GM13976 (cell line): ENCODE measurements around the gene REEP3.

Experiments
- DNase-seq: peaks from one replicate; pipeline ENCODE4 v3.0.0; 2012; ENCODE audit warnings: low spot score
- in situ Hi-C: fragments of 300-500 bp; cut with MboI; formaldehyde crosslinking; loops from one replicate; pipeline ENCODE4 v1.12.0; 2022; ENCODE audit warnings: low sequenced_read_pairs, mixed read lengths, inconsistent platforms; ENCODE audit not compliant: unreplicated experiment
- TF ChIP-seq, protein P1 (sequence below): IDR thresholded peaks from 2 replicates; pipeline ENCODE4 v1.5.1; 2012; ENCODE audit warnings: borderline replicate concordance, mild to moderate bottlenecking; ENCODE audit not compliant: insufficient read depth; ENCODE audit errors: extremely low read depth, missing control alignments, control extremely low read depth

Gene REEP3

GRCh38 chr10:63521416-63522276 is 445 bp downstream of the REEP3 start:
- in situ Hi-C loops, result no loop called here

GRCh38 chr10:63522277-63522687 is 1.1 kb downstream of the REEP3 start:
- in situ Hi-C loops, result no loop called here
- peak; percentile 41 for DNase-seq
- TF ChIP-seq, protein P1, sequence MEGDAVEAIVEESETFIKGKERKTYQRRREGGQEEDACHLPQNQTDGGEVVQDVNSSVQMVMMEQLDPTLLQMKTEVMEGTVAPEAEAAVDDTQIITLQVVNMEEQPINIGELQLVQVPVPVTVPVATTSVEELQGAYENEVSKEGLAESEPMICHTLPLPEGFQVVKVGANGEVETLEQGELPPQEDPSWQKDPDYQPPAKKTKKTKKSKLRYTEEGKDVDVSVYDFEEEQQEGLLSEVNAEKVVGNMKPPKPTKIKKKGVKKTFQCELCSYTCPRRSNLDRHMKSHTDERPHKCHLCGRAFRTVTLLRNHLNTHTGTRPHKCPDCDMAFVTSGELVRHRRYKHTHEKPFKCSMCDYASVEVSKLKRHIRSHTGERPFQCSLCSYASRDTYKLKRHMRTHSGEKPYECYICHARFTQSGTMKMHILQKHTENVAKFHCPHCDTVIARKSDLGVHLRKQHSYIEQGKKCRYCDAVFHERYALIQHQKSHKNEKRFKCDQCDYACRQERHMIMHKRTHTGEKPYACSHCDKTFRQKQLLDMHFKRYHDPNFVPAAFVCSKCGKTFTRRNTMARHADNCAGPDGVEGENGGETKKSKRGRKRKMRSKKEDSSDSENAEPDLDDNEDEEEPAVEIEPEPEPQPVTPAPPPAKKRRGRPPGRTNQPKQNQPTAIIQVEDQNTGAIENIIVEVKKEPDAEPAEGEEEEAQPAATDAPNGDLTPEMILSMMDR, result no peak

More at GRCh38 chr10:63521416-63522276, 445 bp downstream of the REEP3 start:
- TF ChIP-seq, protein P1, result no peak
- DNase-seq, result peak; percentile 83

- in situ Hi-C loops, result no loop called here
- TF ChIP-seq, protein P1, result no peak
- DNase-seq, result no peak
These were observed 1.8 kb downstream of the REEP3 start for GRCh38 chr10:63522995-63523394.

GRCh38 chr10:63525021-63525420 is 3.8 kb downstream of the REEP3 start:
- no peak for DNase-seq
- TF ChIP-seq, protein P1, result no peak
- in situ Hi-C loops, result no loop called here

GRCh38 chr10:63527401-63527800 is 6.2 kb downstream of the REEP3 start:
- in situ Hi-C loops, result no loop called here
- TF ChIP-seq, protein P1, result no peak
- DNase-seq, result no peak

DNA sequence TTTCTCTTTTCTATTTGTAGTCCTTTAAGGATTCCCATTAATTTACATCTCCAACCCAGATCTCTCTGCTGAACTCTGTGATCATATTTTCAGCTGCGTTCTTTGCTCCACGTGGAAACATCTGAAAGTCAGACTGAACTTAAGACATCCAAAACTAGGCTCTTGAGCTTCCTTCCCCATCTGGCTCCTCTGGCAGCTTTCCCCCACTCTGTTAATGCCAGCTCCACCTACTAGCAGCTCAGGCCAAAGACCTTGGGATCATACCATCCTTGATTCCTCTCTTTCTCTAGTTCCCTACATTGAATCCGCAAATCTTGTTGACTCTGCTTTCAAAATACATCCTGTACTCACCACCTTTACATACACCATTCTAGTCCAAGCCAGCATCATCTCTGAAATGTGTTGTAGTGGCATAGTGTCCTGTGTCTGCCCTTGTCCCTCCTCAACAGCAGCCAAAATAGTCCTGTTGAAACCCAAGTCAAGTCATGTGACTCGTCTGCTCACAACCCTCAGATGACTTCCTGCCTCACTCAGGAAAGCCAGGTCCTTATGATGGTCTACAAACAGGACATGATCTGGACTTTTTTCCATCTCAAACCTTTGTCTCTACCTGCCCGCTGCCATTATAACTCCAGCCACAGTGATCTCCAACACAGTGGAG is 7.0 kb downstream of the REEP3 start:
- no peak for DNase-seq
- TF ChIP-seq, protein P1, result no peak
- in situ Hi-C loops, result no loop called here
